ENCODE measurements around the gene ATF4.

ATF4 gene

GRCh38 chr22:39520226-39521105, at the start of gene ATF4:
TSS of gene ATF4 (plus strand) at chr22:39520562. CDS start at chr22:39521446, 884 bp downstream.
- peak; percentile 98 for DNase-seq

GRCh38 chr22:39471381-39472141, 48.8 kb upstream of the ATF4 start:
- no peak for DNase-seq

- DNase-seq, result no peak
Measured at GRCh38 chr22:39472570-39473556, 47.5 kb upstream of the ATF4 start.

GRCh38 chr22:39473851-39474250, 46.5 kb upstream of the ATF4 start:
- DNase-seq, result no peak

- no peak for DNase-seq
Measured at GRCh38 chr22:39474351-39475111, 45.8 kb upstream of the ATF4 start.

- no peak for DNase-seq
Measured at GRCh38 chr22:39475337-39475736, 45.0 kb upstream of the ATF4 start.

GRCh38 chr22:39475902-39476301, 44.5 kb upstream of the ATF4 start:
- no peak for DNase-seq

GRCh38 chr22:39476664-39477063, 43.7 kb upstream of the ATF4 start:
- no peak for DNase-seq

- no peak for DNase-seq
Measured at GRCh38 chr22:39477542-39477941, 42.8 kb upstream of the ATF4 start.

GRCh38 chr22:39478441-39478850, 41.9 kb upstream of the ATF4 start:
- no peak for DNase-seq

GRCh38 chr22:39479254-39479653, 41.1 kb upstream of the ATF4 start:
- DNase-seq, result no peak

- no peak for DNase-seq
Measured at GRCh38 chr22:39480557-39480956, 39.8 kb upstream of the ATF4 start.

GRCh38 chr22:39481054-39481453, 39.3 kb upstream of the ATF4 start:
- no peak for DNase-seq

GRCh38 chr22:39481595-39481994, 38.8 kb upstream of the ATF4 start:
- DNase-seq, result no peak

- DNase-seq, result no peak
Measured at GRCh38 chr22:39482768-39483167, 37.6 kb upstream of the ATF4 start.

GRCh38 chr22:39486951-39487825, 33.2 kb upstream of the ATF4 start:
- DNase-seq, result no peak

- DNase-seq, result no peak
Measured at GRCh38 chr22:39487826-39488520, 32.4 kb upstream of the ATF4 start.

- no peak for DNase-seq
Measured at GRCh38 chr22:39488563-39489083, 31.7 kb upstream of the ATF4 start.

- DNase-seq, result no peak
Measured at GRCh38 chr22:39489094-39490068, 31.0 kb upstream of the ATF4 start.
